ENCODE measurements around the gene ALPK3. TPM values are rescaled to one million over a fixed set of nuclear protein-coding genes. Genes with fewer than 3 reads are reported as not detected.

The ALPK3 gene
- total RNA-seq, 1 experiment from 2014 or later, result 16.5 TPM

DNA sequence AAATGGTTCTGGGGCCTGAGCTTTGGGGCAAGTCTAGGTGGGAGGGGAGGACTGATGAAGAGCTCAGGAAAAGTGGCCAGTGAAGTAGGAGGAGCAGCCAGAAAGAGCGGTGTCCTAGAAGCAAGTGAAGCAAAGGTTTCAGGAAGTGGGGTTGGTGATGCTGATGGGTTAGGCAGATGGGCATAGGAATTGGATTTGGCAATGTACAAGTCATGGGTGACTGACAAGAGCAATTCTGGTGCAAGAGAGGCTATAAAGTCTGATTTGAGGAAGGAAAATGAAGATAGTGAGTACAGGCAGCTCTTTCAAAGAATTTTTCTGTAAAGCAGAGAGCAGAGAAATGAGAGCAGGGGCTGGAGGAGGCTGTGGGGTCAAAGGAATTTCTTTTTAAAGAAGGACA lies 19.7 kb downstream of the ALPK3 start:
- H3K9me3 Mint-ChIP-seq, result no peaks in the 10 kb centered on the region
- H3K4me1 Mint-ChIP-seq, result no peaks in the 10 kb centered on the region
- ChIA-PET CTCF (interaction anchor here (1.9 kb wide), 1 partner anchor 42 kb away, joined by 4 read pairs; no protein-coding TSS in a partner anchor), POLR2A (no interaction called here)
- no peak overlapping the region for H3K4me3 Mint-ChIP-seq
- DNase-seq (ENCODE audit: low spot score), result no peak
- H3K27ac Mint-ChIP-seq, result no peak overlapping the region
- TF ChIP-seq SP1 (CRISPR knock-in tag; conservative IDR thresholded peaks at IDR 0.05) (no peak), RORB (CRISPR knock-in tag; IDR thresholded peaks at IDR 0.05) (no peak), ELF4 (CRISPR knock-in tag; IDR thresholded peaks at IDR 0.05; ENCODE audit: low read depth) (no peak), JAZF1 (CRISPR knock-in tag; IDR thresholded peaks at IDR 0.05) (no peak), NR1H2 (CRISPR knock-in tag; IDR thresholded peaks at IDR 0.05) (no peak), NFYB (CRISPR knock-in tag; conservative IDR thresholded peaks at IDR 0.05; ENCODE audit: low read depth) (no peak), ZNF671 (CRISPR knock-in tag; IDR thresholded peaks at IDR 0.05) (no peak), ZNF396 (CRISPR knock-in tag; IDR thresholded peaks at IDR 0.05; ENCODE audit: borderline replicate concordance) (no peak), CREM (CRISPR knock-in tag; IDR thresholded peaks at IDR 0.05) (no peak), TEAD1 (CRISPR knock-in tag; IDR thresholded peaks at IDR 0.05) (no peak), GABPB1 (CRISPR knock-in tag; IDR thresholded peaks at IDR 0.05) (no peak)
- TF ChIP-seq, protein P1, sequence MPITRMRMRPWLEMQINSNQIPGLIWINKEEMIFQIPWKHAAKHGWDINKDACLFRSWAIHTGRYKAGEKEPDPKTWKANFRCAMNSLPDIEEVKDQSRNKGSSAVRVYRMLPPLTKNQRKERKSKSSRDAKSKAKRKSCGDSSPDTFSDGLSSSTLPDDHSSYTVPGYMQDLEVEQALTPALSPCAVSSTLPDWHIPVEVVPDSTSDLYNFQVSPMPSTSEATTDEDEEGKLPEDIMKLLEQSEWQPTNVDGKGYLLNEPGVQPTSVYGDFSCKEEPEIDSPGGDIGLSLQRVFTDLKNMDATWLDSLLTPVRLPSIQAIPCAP (CRISPR knock-in tag; IDR thresholded peaks at IDR 0.05), result no peak
- TF ChIP-seq, protein P2, sequence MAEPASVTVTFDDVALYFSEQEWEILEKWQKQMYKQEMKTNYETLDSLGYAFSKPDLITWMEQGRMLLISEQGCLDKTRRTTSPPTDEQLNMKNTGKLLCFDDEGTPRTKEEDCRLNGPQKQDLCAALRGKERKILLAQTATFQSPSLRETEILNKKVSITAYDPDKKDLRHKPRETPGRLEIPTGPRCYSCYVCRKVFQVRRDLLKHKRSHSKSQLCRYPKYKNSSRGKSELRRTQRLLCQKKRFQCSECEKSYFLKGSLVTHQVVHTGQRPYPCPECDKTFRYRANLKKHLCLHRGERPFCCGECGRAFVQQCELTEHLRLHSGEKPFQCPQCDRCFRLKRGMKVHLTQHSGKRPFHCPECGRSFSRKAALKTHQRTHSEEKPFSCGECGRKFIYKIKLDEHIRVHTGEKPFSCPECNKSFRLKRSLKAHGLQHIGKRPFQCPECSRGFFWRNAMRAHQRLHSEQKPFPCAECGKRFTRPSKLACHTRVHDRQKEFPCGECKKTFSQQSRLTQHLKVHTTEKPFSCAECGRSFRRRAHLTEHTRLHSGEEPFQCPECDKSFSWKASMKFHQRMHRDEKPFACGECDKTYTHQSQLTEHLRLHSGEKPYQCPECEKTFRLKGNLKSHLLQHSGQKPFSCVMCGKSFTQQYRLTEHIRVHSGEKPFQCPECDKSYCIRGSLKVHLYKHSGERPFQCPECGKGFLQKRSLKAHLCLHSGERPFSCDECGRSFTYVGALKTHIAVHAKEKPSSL (CRISPR knock-in tag; conservative IDR thresholded peaks at IDR 0.05), result no peak
- TF ChIP-seq, protein P3, sequence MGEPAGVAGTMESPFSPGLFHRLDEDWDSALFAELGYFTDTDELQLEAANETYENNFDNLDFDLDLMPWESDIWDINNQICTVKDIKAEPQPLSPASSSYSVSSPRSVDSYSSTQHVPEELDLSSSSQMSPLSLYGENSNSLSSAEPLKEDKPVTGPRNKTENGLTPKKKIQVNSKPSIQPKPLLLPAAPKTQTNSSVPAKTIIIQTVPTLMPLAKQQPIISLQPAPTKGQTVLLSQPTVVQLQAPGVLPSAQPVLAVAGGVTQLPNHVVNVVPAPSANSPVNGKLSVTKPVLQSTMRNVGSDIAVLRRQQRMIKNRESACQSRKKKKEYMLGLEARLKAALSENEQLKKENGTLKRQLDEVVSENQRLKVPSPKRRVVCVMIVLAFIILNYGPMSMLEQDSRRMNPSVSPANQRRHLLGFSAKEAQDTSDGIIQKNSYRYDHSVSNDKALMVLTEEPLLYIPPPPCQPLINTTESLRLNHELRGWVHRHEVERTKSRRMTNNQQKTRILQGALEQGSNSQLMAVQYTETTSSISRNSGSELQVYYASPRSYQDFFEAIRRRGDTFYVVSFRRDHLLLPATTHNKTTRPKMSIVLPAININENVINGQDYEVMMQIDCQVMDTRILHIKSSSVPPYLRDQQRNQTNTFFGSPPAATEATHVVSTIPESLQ (CRISPR knock-in tag; IDR thresholded peaks at IDR 0.05), result no peak
- TF ChIP-seq, protein P4, sequence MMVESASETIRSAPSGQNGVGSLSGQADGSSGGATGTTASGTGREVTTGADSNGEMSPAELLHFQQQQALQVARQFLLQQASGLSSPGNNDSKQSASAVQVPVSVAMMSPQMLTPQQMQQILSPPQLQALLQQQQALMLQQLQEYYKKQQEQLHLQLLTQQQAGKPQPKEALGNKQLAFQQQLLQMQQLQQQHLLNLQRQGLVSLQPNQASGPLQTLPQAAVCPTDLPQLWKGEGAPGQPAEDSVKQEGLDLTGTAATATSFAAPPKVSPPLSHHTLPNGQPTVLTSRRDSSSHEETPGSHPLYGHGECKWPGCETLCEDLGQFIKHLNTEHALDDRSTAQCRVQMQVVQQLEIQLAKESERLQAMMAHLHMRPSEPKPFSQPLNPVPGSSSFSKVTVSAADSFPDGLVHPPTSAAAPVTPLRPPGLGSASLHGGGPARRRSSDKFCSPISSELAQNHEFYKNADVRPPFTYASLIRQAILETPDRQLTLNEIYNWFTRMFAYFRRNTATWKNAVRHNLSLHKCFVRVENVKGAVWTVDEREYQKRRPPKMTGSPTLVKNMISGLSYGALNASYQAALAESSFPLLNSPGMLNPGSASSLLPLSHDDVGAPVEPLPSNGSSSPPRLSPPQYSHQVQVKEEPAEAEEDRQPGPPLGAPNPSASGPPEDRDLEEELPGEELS (CRISPR knock-in tag; IDR thresholded peaks at IDR 0.05), result no peak
- no peak for ATAC-seq
- no peaks in the 10 kb centered on the region for H3K27me3 Mint-ChIP-seq (ENCODE audit: low read depth)
- no peaks in the 10 kb centered on the region for H3K36me3 Mint-ChIP-seq

DNA sequence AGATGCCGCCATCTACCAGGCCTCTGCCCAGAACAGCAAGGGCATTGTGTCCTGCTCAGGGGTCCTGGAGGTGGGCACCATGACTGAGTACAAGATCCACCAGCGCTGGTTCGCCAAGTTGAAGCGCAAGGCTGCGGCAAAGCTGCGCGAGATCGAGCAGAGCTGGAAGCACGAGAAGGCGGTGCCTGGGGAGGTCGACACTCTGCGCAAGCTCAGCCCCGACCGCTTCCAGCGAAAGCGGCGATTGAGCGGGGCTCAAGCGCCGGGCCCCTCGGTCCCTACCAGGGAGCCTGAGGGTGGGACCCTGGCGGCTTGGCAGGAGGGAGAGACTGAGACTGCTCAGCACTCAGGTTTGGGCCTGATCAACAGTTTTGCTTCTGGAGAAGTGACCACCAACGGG lies 22.6 kb downstream of the ALPK3 start:
- ChIA-PET POLR2A (no interaction called here), CTCF (interaction anchor here (0.7 to 2.1 kb wide), 3 partner anchors 11 to 88 kb away, joined by 3 to 7 read pairs (median 3); no protein-coding TSS in a partner anchor)
- Mint-ChIP-seq H3K4me1 (no peaks in the 10 kb centered on the region), H3K27ac (no peak overlapping the region), H3K27me3 (ENCODE audit: low read depth) (no peaks in the 10 kb centered on the region), H3K4me3 (no peak overlapping the region), H3K9me3 (no peaks in the 10 kb centered on the region), H3K36me3 (no peaks in the 10 kb centered on the region; the same call in 1 of the 2 replicates)
- ATAC-seq (no peak), DNase-seq (ENCODE audit: low spot score) (no peak)
- TF ChIP-seq ZNF121 (CRISPR knock-in tag; IDR thresholded peaks at IDR 0.05), result no peak
- no peak for TF ChIP-seq ZNF671 (CRISPR knock-in tag; IDR thresholded peaks at IDR 0.05)
- no peak for TF ChIP-seq GRHL2 (CRISPR knock-in tag; IDR thresholded peaks at IDR 0.05; ENCODE audit: insufficient replicate concordance, severe bottlenecking)
- TF ChIP-seq TCF7 (CRISPR knock-in tag; IDR thresholded peaks at IDR 0.05; ENCODE audit: low read depth), result no peak
- no peak for TF ChIP-seq CREM (CRISPR knock-in tag; IDR thresholded peaks at IDR 0.05)
- TF ChIP-seq, protein P5, sequence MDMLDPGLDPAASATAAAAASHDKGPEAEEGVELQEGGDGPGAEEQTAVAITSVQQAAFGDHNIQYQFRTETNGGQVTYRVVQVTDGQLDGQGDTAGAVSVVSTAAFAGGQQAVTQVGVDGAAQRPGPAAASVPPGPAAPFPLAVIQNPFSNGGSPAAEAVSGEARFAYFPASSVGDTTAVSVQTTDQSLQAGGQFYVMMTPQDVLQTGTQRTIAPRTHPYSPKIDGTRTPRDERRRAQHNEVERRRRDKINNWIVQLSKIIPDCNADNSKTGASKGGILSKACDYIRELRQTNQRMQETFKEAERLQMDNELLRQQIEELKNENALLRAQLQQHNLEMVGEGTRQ (CRISPR knock-in tag; IDR thresholded peaks at IDR 0.05), result no peak
- TF ChIP-seq, protein P6, sequence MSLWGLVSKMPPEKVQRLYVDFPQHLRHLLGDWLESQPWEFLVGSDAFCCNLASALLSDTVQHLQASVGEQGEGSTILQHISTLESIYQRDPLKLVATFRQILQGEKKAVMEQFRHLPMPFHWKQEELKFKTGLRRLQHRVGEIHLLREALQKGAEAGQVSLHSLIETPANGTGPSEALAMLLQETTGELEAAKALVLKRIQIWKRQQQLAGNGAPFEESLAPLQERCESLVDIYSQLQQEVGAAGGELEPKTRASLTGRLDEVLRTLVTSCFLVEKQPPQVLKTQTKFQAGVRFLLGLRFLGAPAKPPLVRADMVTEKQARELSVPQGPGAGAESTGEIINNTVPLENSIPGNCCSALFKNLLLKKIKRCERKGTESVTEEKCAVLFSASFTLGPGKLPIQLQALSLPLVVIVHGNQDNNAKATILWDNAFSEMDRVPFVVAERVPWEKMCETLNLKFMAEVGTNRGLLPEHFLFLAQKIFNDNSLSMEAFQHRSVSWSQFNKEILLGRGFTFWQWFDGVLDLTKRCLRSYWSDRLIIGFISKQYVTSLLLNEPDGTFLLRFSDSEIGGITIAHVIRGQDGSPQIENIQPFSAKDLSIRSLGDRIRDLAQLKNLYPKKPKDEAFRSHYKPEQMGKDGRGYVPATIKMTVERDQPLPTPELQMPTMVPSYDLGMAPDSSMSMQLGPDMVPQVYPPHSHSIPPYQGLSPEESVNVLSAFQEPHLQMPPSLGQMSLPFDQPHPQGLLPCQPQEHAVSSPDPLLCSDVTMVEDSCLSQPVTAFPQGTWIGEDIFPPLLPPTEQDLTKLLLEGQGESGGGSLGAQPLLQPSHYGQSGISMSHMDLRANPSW (CRISPR knock-in tag; conservative IDR thresholded peaks at IDR 0.05; ENCODE audit: low read depth), result no peak
- TF ChIP-seq, protein P7, sequence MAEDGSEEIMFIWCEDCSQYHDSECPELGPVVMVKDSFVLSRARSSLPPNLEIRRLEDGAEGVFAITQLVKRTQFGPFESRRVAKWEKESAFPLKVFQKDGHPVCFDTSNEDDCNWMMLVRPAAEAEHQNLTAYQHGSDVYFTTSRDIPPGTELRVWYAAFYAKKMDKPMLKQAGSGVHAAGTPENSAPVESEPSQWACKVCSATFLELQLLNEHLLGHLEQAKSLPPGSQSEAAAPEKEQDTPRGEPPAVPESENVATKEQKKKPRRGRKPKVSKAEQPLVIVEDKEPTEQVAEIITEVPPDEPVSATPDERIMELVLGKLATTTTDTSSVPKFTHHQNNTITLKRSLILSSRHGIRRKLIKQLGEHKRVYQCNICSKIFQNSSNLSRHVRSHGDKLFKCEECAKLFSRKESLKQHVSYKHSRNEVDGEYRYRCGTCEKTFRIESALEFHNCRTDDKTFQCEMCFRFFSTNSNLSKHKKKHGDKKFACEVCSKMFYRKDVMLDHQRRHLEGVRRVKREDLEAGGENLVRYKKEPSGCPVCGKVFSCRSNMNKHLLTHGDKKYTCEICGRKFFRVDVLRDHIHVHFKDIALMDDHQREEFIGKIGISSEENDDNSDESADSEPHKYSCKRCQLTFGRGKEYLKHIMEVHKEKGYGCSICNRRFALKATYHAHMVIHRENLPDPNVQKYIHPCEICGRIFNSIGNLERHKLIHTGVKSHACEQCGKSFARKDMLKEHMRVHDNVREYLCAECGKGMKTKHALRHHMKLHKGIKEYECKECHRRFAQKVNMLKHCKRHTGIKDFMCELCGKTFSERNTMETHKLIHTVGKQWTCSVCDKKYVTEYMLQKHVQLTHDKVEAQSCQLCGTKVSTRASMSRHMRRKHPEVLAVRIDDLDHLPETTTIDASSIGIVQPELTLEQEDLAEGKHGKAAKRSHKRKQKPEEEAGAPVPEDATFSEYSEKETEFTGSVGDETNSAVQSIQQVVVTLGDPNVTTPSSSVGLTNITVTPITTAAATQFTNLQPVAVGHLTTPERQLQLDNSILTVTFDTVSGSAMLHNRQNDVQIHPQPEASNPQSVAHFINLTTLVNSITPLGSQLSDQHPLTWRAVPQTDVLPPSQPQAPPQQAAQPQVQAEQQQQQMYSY (CRISPR knock-in tag; IDR thresholded peaks at IDR 0.05), result no peak
